Suprapubic skin (tissue), 4 donors: Measurements from ENCODE around the gene SZT2. TPM values are rescaled to one million over a fixed set of nuclear protein-coding genes. Genes with fewer than 3 reads are reported as not detected.

Source experiments
- DNase-seq, 2 donors: peaks; one replicate each; pipeline ENCODE4 v3.0.0-alpha.2; 2019; ENCODE audit warnings: low spot score in 2 of 2
- H3K27ac ChIP-seq: fragments of 200-600 bp; sonication (generic); one replicate; pipeline ENCODE4 v1.5.1; 2019
- H3K27me3 ChIP-seq: fragments of 200-600 bp; sonication (generic); one replicate; pipeline ENCODE4 v1.5.1; 2019
- H3K36me3 ChIP-seq: fragments of 200-600 bp; sonication (generic); one replicate; pipeline ENCODE4 v1.5.1; 2019
- H3K4me1 ChIP-seq: fragments of 200-600 bp; sonication (generic); one replicate; pipeline ENCODE4 v1.5.1; 2019
- H3K4me3 ChIP-seq: fragments of 200-600 bp; sonication (generic); one replicate; pipeline ENCODE4 v1.5.1; 2019; ENCODE audit warnings: mild to moderate bottlenecking
- H3K9me3 ChIP-seq: fragments of 200-600 bp; sonication (generic); one replicate; pipeline ENCODE4 v1.5.1; 2019
- CTCF ChIP-seq, 2 donors: fragments of 200-600 bp in 1 of 2; fragments of 450-650 bp in 1 of 2; sonication (generic) in 1 of 2; IDR thresholded peaks; one replicate each; pipeline ENCODE4 v1.5.1; 2016 to 2019; ENCODE audit warnings: antibody characterized with exemption in 2 of 2, mild to moderate bottlenecking in 1 of 2, moderate library complexity in 1 of 2
- EP300 ChIP-seq: sonication (generic); formaldehyde crosslinking; IDR thresholded peaks from one replicate; pipeline ENCODE4 v1.6.1; 2017; ENCODE audit warnings: antibody characterized with exemption
- POLR2A ChIP-seq, 2 donors: fragments of 450-650 bp; IDR thresholded peaks; one replicate each; pipeline ENCODE4 v1.6.1; 2017; ENCODE audit warnings: antibody characterized with exemption in 2 of 2, mild to moderate bottlenecking in 2 of 2, moderate library complexity in 2 of 2
- POLR2AphosphoS5 ChIP-seq, 3 donors: sonication (generic); formaldehyde crosslinking; IDR thresholded peaks; one replicate each; pipeline ENCODE4 v1.6.1; 2017; ENCODE audit warnings: antibody characterized with exemption in 3 of 3
- WGBS: methylation state at CpG from one replicate; pipeline ENCODE4 v1.1.5; 2018; 5-methylcytosine and 5-hydroxymethylcytosine counted together
- total RNA-seq, 4 donors: library from RNA; depleted of rRNA; stranded (reverse); fragments of >200 nt; gene quantifications; one replicate each; pipeline ENCODE4 v1.1.0, GENCODE V29; 2016

SZT2 gene
- total RNA-seq, 4 donors from 2014 or later: 44.2 to 132 (median 65.5) TPM

- WGBS: 95% methylated on average over 13 of the region's 13 CpGs
- no peak for DNase-seq
- Histone ChIP-seq H3K27ac (no peak overlapping the region), H3K4me3 (no peak overlapping the region), H3K9me3 (no peaks in the 10 kb centered on the region), H3K27me3 (no peaks in the 10 kb centered on the region), H3K36me3 (peaks cover 95% of the 10 kb centered on the region), H3K4me1 (no peaks in the 10 kb centered on the region)
- TF ChIP-seq CTCF (IDR thresholded peaks at IDR 0.05) (no peak), POLR2AphosphoS5 (IDR thresholded peaks at IDR 0.05) (no peak), POLR2A (IDR thresholded peaks at IDR 0.05) (no peak), EP300 (no peak)
These were observed 30.1 kb downstream of the SZT2 start for GRCh38 chr1:43419627-43420425.

GRCh38 chr1:43420874-43421273 lies 31.2 kb downstream of the SZT2 start:
- no peaks in the 10 kb centered on the region for H3K27me3 ChIP-seq
- no peak for DNase-seq
- no peak overlapping the region for H3K4me3 ChIP-seq
- peaks cover 96% of the 10 kb centered on the region for H3K36me3 ChIP-seq
- WGBS: 96% methylated on average over 9 of the region's 10 CpGs
- TF ChIP-seq POLR2A (IDR thresholded peaks at IDR 0.05) (no peak), EP300 (no peak), CTCF (IDR thresholded peaks at IDR 0.05) (no peak)
- no peak overlapping the region for H3K27ac ChIP-seq
- H3K9me3 ChIP-seq: no peaks in the 10 kb centered on the region
- no peaks in the 10 kb centered on the region for H3K4me1 ChIP-seq

- H3K4me3 ChIP-seq: no peak overlapping the region
- H3K27me3 ChIP-seq: no peaks in the 10 kb centered on the region
- no peak for DNase-seq
- H3K9me3 ChIP-seq: no peaks in the 10 kb centered on the region
- no peaks in the 10 kb centered on the region for H3K4me1 ChIP-seq
- WGBS: 97% methylated on average over 6 of the region's 6 CpGs
- peaks cover 96% of the 10 kb centered on the region for H3K36me3 ChIP-seq
- no peak for TF ChIP-seq POLR2A (IDR thresholded peaks at IDR 0.05)
- TF ChIP-seq CTCF (IDR thresholded peaks at IDR 0.05): no peak
- no peak overlapping the region for H3K27ac ChIP-seq
These were observed 31.7 kb downstream of the SZT2 start for GRCh38 chr1:43421396-43421795.

- no peaks in the 10 kb centered on the region for H3K9me3 ChIP-seq
- TF ChIP-seq POLR2AphosphoS5 (IDR thresholded peaks at IDR 0.05) (no peak), EP300 (no peak), CTCF (IDR thresholded peaks at IDR 0.05) (no peak), POLR2A (IDR thresholded peaks at IDR 0.05) (no peak)
- H3K4me3 ChIP-seq: no peak overlapping the region
- DNase-seq: no peak
- WGBS: 92% methylated on average over 12 of the region's 12 CpGs
- H3K4me1 ChIP-seq: no peaks in the 10 kb centered on the region
- H3K27ac ChIP-seq: no peak overlapping the region
- no peaks in the 10 kb centered on the region for H3K27me3 ChIP-seq
- H3K36me3 ChIP-seq: peaks cover 96% of the 10 kb centered on the region
These were observed 32.5 kb downstream of the SZT2 start for GRCh38 chr1:43421976-43422750.

GRCh38 chr1:43422995-43423671 lies 33.4 kb downstream of the SZT2 start:
- Histone ChIP-seq H3K36me3 (peaks cover 96% of the 10 kb centered on the region), H3K4me1 (no peaks in the 10 kb centered on the region), H3K4me3 (no peak overlapping the region), H3K9me3 (no peaks in the 10 kb centered on the region), H3K27me3 (no peaks in the 10 kb centered on the region), H3K27ac (no peak overlapping the region)
- no peak for DNase-seq
- no peak for TF ChIP-seq POLR2A (IDR thresholded peaks at IDR 0.05)
- no peak for TF ChIP-seq CTCF (IDR thresholded peaks at IDR 0.05)
- TF ChIP-seq POLR2AphosphoS5 (IDR thresholded peaks at IDR 0.05): no peak
- TF ChIP-seq EP300: no peak
- WGBS: 92% methylated on average over 16 of the region's 16 CpGs
